SK-N-SH treated with all-trans-retinoic acid at 6 μM for 48 hours (cell line): ENCODE results near the gene GGTLC2.

ENCODE experiments used
- ARNTL ChIP-seq: fragments of 450-650 bp; formaldehyde crosslinking; IDR thresholded peaks from 2 replicates; pipeline ENCODE4 v1.5.0; 2020; ENCODE audit warnings: low read depth, mild to moderate bottlenecking, moderate library complexity, borderline replicate concordance
- BACH2 ChIP-seq: fragments of 250-450 bp; sonication (Bioruptor Pico); IDR thresholded peaks from 2 replicates; pipeline ENCODE4 v1.9.0; 2021; ENCODE audit warnings: mild to moderate bottlenecking, borderline replicate concordance
- CSDC2 ChIP-seq: fragments of 250-450 bp; sonication (Bioruptor Pico); IDR thresholded peaks from 2 replicates; pipeline ENCODE4 v1.5.0; 2020; ENCODE audit warnings: mild to moderate bottlenecking, moderate library complexity
- PPARA ChIP-seq: fragments of 250-450 bp; sonication (Bioruptor Pico); IDR thresholded peaks from 2 replicates; pipeline ENCODE4 v1.5.0; 2020; ENCODE audit warnings: mild to moderate bottlenecking, borderline replicate concordance
- RARB ChIP-seq: fragments of 250-450 bp; sonication (Bioruptor Pico); IDR thresholded peaks from 2 replicates; pipeline ENCODE4 v1.8.0; 2021; ENCODE audit warnings: mild to moderate bottlenecking, moderate library complexity
- SNAI2 ChIP-seq: fragments of 250-450 bp; sonication (Bioruptor Pico); IDR thresholded peaks from 2 replicates; pipeline ENCODE4 v1.5.0; 2020; ENCODE audit warnings: mild to moderate bottlenecking, moderate library complexity
- TCF4 ChIP-seq: fragments of 250-450 bp; sonication (Bioruptor Pico); IDR thresholded peaks from 2 replicates; pipeline ENCODE4 v1.8.0; 2021; ENCODE audit warnings: mild to moderate bottlenecking, moderate library complexity, borderline replicate concordance
- ZC3H10 ChIP-seq: fragments of 250-450 bp; sonication (Bioruptor Pico); IDR thresholded peaks from 2 replicates; pipeline ENCODE4 v1.5.1; 2021; ENCODE audit warnings: mild to moderate bottlenecking, moderate library complexity
- ZFP3 ChIP-seq: fragments of 250-450 bp; sonication (Bioruptor Pico); IDR thresholded peaks from 2 replicates; pipeline ENCODE4 v1.5.0; 2020; ENCODE audit warnings: mild to moderate bottlenecking, moderate library complexity
- ZFP30 ChIP-seq: fragments of 450-650 bp; formaldehyde crosslinking; IDR thresholded peaks from 2 replicates; pipeline ENCODE4 v1.5.0; 2022; ENCODE audit warnings: mild to moderate bottlenecking, moderate library complexity
- ZNF70 ChIP-seq: fragments of 450-650 bp; formaldehyde crosslinking; IDR thresholded peaks from 2 replicates; pipeline ENCODE4 v1.5.0; 2020; ENCODE audit warnings: mild to moderate bottlenecking, moderate library complexity
- TF ChIP-seq, protein P1 (sequence below): fragments of 250-450 bp; sonication (Bioruptor Pico); IDR thresholded peaks from 2 replicates; pipeline ENCODE4 v1.8.0; 2021; ENCODE audit warnings: low read depth, mild to moderate bottlenecking, moderate library complexity, borderline replicate concordance
- TF ChIP-seq, protein P2 (sequence below): fragments of 250-450 bp; sonication (Bioruptor Pico); IDR thresholded peaks from 2 replicates; pipeline ENCODE4 v1.5.1; 2020; ENCODE audit warnings: low read depth, mild to moderate bottlenecking, moderate library complexity

DNA sequence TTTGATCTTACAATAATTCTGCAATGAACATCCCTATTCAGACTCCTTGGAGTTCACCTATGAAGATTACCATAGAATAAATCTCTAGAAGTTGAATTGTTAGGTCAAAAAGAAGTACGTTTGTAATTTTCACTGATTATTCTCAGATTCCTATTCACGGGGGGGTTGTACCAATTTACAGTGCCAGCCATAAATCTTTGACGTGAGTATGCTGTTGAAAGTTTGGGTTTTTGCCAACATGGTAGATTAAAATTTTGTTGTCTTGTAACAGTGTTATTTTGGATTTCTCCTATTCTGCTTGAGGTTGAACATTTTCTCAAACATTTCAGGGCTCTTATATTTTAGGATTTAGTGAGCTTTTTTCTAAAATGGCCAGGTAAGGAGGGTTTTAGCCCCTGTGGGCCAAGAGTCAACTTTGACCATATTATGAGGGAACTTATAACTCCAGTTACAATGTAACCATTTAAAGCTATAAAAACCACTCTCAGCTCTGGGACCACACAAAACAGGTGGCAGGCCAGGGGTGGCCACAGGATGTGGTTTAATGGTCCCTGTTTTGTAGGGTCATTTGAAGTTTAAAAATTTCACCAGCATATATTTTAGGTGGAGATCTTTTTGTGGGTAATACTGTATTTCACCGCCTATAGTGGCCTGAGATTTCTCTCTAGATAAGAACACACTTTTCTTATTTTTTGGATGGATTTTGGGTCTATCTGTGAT, 25.8 kb downstream of the GGTLC2 start:
- TF ChIP-seq ARNTL (CRISPR knock-in tag) (no peak), RARB (CRISPR knock-in tag) (no peak), ZNF70 (no peak), PPARA (CRISPR knock-in tag) (no peak), TCF4 (CRISPR knock-in tag) (no peak), ZFP30 (CRISPR knock-in tag) (no peak), CSDC2 (CRISPR knock-in tag) (no peak), SNAI2 (CRISPR knock-in tag) (no peak), BACH2 (CRISPR knock-in tag) (no peak), ZFP3 (CRISPR knock-in tag) (no peak), ZC3H10 (no peak)
- TF ChIP-seq, protein P1, sequence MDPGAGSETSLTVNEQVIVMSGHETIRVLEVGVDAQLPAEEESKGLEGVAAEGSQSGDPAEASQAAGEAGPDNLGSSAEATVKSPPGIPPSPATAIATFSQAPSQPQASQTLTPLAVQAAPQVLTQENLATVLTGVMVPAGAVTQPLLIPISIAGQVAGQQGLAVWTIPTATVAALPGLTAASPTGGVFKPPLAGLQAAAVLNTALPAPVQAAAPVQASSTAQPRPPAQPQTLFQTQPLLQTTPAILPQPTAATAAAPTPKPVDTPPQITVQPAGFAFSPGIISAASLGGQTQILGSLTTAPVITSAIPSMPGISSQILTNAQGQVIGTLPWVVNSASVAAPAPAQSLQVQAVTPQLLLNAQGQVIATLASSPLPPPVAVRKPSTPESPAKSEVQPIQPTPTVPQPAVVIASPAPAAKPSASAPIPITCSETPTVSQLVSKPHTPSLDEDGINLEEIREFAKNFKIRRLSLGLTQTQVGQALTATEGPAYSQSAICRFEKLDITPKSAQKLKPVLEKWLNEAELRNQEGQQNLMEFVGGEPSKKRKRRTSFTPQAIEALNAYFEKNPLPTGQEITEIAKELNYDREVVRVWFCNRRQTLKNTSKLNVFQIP (CRISPR knock-in tag), result no peak
- TF ChIP-seq, protein P2, sequence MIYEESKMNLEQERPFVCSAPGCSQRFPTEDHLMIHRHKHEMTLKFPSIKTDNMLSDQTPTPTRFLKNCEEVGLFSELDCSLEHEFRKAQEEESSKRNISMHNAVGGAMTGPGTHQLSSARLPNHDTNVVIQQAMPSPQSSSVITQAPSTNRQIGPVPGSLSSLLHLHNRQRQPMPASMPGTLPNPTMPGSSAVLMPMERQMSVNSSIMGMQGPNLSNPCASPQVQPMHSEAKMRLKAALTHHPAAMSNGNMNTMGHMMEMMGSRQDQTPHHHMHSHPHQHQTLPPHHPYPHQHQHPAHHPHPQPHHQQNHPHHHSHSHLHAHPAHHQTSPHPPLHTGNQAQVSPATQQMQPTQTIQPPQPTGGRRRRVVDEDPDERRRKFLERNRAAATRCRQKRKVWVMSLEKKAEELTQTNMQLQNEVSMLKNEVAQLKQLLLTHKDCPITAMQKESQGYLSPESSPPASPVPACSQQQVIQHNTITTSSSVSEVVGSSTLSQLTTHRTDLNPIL (CRISPR knock-in tag), result no peak
